HG03039 (cell line): Measurements from ENCODE around the gene ADCK1.
"Not testable (repeated sequence)": the region's sequence is repeated elsewhere in the genome, so short reads cannot be mapped to it uniquely, and the experiment has no call there.

Experiments used
- ATAC-seq: cut with Tn5 transposase; IDR thresholded peaks from one replicate; pipeline ENCODE4 v1.9.1; 2021; ENCODE audit warnings: mild to moderate bottlenecking, moderate library complexity; ENCODE audit not compliant: unreplicated experiment

The ADCK1 gene

GRCh38 chr14:77892381-77892871 lies 92.5 kb downstream of the ADCK1 start:
- ATAC-seq = no peak

DNA sequence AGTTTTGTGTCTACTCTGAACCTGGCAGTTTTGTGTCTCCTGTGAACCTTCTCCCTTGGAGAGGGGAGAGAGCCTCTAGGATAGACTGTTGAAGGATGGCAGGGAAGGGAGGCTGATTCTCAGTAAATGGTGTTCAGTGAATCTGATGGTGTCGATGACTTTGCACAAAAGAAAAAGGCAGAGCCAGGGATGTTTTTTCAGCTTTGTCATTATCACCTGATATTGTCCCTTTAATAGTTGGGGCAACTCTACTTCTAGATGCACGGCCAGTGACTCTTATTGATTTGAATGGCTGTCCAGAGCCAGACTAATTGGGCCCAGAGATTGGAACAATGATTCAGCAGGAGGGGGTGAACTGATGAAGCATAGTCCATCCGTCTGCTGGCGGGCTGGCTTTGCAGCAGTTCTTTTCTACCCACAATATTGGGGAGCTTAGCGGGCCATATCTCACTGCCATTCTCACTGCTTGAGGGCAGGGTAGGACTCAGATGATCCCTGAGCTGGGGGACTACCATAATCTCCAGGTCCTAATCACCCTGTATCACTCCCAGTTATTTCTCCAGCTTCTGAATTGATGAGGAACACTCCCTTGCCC lies 93.1 kb downstream of the ADCK1 start:
- no peak for ATAC-seq

GRCh38 chr14:77897374-77897773 lies 97.5 kb downstream of the ADCK1 start:
- no peak for ATAC-seq

GRCh38 chr14:77902811-77903210 lies 102.9 kb downstream of the ADCK1 start:
- ATAC-seq = no peak

DNA sequence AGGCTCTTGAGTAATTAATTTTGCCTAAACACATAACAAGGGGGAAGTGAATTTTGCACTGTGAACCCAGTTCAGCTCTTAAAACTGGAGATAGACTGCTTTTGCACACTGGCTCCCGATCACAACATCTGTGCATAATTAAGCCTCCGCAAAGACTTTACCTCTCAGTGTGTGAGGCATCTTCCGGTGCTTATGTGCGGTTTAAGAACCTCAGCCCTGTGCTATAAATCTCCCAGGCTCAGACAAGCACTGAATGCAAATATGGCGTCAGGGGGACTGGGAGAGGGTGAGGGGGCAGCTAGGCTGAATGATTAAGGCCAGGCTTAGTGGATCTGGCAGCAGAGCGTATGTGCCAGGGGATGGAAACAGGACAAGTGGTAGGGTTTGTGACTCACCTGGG lies 103.3 kb downstream of the ADCK1 start:
- no peak for ATAC-seq

DNA sequence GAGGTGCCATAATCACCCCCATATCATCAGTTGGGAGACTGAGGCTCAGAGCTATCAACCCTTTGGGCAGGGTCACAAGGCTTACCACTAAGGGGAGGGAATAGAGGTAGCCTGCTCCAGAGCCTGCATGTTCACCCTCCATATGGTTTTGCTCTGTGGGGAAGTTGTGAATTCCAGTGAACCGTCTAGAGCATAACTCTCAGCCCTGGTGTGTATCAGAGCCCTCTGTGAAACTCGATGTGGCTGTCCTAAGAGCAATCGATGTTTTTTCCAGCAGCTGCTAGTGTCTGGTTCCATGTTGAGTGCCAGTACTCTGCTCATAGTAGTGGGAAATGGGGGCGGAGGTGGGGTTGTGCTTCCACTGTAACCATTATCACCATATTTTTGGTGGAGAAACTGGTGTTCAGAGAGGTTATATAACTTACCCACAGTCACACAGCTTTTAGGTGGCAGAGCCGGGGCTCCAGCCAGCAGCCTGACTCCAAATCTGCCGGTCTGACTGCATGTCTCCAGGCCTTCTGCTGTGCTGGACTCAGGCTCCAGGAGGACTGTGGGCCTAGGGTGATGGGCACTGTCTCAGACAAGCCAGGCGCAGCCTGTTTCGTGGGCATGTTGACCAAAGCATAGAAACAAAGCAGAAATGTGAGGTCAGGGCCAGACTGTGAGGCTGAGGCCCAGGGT lies 104.2 kb downstream of the ADCK1 start:
- ATAC-seq = no peak

DNA sequence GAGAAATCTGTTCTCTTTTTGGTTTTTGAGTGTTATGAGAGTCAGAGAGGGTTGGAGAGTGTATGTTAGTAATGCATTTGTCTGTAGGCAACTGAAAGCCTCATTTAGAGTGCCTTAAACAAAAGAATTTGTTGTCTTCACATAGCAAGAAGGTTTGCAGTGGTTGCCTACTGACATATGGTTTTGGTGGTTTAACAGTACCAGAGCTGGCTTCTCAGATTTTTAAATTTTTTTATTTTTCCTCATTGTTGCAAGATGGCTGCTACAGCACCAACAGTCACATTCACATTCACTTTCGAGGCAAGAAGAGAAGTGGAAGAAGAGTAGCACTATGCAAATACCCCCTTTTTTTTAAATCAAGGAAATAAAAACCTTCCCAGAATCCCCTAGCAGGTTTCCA lies 106.5 kb downstream of the ADCK1 start:
- no peak for ATAC-seq

GRCh38 chr14:77908847-77909246 lies 108.9 kb downstream of the ADCK1 start:
- no peak for ATAC-seq

- ATAC-seq = no peak
Measured at GRCh38 chr14:77909911-77910310, 110.0 kb downstream of the ADCK1 start.

- ATAC-seq = no peak
Measured at GRCh38 chr14:77910506-77910905, 110.6 kb downstream of the ADCK1 start.

DNA sequence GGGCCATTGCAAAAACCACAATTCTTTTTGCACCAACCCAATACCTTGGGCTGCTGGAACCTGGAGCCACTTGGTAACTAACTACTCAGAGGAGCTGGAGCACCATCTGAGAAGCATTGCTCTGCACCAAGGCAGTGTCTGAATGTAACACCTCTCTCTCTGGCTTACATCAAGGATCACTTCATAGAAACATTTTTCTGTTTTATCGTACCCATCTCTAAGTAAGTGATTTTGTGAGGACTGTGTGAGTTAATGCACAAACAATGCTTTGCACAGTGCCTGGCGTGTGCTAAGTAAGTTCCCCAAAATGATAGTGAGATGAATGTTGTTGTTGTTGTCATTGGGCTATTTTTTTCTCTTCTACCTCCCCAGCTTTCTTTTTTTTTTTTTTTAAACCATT lies 111.4 kb downstream of the ADCK1 start:
- no peak for ATAC-seq

- ATAC-seq = no peak
Measured at GRCh38 chr14:77912754-77913556, 113.0 kb downstream of the ADCK1 start.

GRCh38 chr14:77914073-77914721 lies 114.3 kb downstream of the ADCK1 start:
- no peak for ATAC-seq

DNA sequence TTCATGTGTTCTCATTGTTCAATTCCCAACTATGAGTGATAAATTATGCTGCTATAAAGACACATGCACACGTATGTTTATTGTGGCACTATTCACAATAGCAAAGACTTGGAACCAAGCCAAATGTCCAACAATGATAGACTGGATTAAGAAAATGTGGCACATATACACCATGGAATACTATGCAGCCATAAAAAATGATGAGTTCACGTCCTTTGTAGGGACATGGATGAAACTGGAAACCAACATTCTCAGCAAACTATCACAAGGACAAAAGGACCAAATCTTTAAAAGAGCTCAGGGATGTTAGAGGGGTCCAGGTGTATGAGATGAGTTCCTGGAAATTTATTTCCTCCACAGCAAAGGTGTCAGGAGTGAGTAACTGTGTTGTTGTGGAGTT lies 115.5 kb downstream of the ADCK1 start:
- ATAC-seq = not testable (repeated sequence)

GRCh38 chr14:77917491-77918201 lies 117.7 kb downstream of the ADCK1 start:
- no peak for ATAC-seq

GRCh38 chr14:77918448-77918847 lies 118.5 kb downstream of the ADCK1 start:
- no peak for ATAC-seq

DNA sequence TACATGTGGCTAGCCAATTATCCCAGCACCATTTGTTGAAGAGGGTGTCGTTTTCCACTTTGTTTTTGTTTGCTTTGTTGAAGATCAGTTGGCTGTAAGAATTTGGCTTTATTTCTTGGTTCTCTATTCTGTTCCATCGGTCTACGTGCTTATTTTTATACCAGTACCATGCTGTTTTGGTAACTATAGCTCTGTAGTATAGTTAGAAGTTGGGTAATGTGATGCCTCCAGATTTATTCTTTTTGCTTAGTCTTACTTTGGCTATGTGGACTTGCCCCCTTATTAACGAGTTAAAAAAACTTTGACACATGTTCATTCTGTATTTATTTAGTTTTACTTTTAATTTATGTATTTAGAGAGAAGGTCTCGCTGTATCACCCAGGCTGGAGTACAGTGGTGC lies 120.4 kb downstream of the ADCK1 start:
- no peak for ATAC-seq

- ATAC-seq = no peak
Measured at GRCh38 chr14:77921818-77922217, 121.9 kb downstream of the ADCK1 start.

GRCh38 chr14:77923131-77923936 lies 123.4 kb downstream of the ADCK1 start:
- ATAC-seq = no peak
